ENCODE results near the gene SLC25A40.

The SLC25A40 gene

DNA sequence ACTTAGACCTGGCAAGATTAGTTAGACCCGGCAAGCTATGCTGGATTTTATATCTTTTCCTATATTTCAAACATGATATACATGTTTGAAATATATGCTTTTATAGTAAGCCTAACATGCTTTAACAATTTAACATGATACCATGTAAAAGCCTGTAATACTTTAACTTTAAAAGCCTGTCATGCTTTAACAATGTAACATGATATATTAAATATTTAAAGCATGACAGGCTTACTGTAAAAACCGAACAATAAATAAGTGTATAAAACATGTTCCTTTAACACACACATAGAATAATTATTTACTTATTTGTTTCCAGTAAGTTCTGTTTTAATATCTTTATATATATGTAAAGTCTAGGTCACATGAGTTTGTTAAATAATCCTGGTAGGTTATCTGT, 65.4 kb downstream of the SLC25A40 start:
- ATAC-seq: no peak
- TF ChIP-seq, protein P1, sequence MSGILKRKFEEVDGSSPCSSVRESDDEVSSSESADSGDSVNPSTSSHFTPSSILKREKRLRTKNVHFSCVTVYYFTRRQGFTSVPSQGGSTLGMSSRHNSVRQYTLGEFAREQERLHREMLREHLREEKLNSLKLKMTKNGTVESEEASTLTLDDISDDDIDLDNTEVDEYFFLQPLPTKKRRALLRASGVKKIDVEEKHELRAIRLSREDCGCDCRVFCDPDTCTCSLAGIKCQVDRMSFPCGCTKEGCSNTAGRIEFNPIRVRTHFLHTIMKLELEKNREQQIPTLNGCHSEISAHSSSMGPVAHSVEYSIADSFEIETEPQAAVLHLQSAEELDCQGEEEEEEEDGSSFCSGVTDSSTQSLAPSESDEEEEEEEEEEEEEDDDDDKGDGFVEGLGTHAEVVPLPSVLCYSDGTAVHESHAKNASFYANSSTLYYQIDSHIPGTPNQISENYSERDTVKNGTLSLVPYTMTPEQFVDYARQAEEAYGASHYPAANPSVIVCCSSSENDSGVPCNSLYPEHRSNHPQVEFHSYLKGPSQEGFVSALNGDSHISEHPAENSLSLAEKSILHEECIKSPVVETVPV (CRISPR knock-in tag; IDR thresholded peaks at IDR 0.05): no peak
- TF ChIP-seq TOX (CRISPR knock-in tag; IDR thresholded peaks at IDR 0.05; ENCODE audit: borderline replicate concordance) (no peak), CSDC2 (CRISPR knock-in tag; IDR thresholded peaks at IDR 0.05) (no peak), ZFP3 (CRISPR knock-in tag; IDR thresholded peaks at IDR 0.05) (no peak), ARNTL (CRISPR knock-in tag; IDR thresholded peaks at IDR 0.05; ENCODE audit: borderline replicate concordance, low read depth) (no peak), ZNF70 (CRISPR knock-in tag; IDR thresholded peaks at IDR 0.05) (no peak), ZNF8 (CRISPR knock-in tag; IDR thresholded peaks at IDR 0.05) (no peak), BACH2 (CRISPR knock-in tag; IDR thresholded peaks at IDR 0.05; ENCODE audit: borderline replicate concordance) (no peak), ZFP30 (CRISPR knock-in tag; IDR thresholded peaks at IDR 0.05) (no peak), RARB (CRISPR knock-in tag; IDR thresholded peaks at IDR 0.05) (no peak), SNAI2 (CRISPR knock-in tag; IDR thresholded peaks at IDR 0.05) (no peak), ESRRG (CRISPR knock-in tag; IDR thresholded peaks at IDR 0.05) (no peak), TCF4 (CRISPR knock-in tag; IDR thresholded peaks at IDR 0.05; ENCODE audit: borderline replicate concordance) (no peak)
- TF ChIP-seq, protein P2, sequence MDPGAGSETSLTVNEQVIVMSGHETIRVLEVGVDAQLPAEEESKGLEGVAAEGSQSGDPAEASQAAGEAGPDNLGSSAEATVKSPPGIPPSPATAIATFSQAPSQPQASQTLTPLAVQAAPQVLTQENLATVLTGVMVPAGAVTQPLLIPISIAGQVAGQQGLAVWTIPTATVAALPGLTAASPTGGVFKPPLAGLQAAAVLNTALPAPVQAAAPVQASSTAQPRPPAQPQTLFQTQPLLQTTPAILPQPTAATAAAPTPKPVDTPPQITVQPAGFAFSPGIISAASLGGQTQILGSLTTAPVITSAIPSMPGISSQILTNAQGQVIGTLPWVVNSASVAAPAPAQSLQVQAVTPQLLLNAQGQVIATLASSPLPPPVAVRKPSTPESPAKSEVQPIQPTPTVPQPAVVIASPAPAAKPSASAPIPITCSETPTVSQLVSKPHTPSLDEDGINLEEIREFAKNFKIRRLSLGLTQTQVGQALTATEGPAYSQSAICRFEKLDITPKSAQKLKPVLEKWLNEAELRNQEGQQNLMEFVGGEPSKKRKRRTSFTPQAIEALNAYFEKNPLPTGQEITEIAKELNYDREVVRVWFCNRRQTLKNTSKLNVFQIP (CRISPR knock-in tag; IDR thresholded peaks at IDR 0.05; ENCODE audit: borderline replicate concordance, low read depth): no peak
- TF ChIP-seq, protein P3, sequence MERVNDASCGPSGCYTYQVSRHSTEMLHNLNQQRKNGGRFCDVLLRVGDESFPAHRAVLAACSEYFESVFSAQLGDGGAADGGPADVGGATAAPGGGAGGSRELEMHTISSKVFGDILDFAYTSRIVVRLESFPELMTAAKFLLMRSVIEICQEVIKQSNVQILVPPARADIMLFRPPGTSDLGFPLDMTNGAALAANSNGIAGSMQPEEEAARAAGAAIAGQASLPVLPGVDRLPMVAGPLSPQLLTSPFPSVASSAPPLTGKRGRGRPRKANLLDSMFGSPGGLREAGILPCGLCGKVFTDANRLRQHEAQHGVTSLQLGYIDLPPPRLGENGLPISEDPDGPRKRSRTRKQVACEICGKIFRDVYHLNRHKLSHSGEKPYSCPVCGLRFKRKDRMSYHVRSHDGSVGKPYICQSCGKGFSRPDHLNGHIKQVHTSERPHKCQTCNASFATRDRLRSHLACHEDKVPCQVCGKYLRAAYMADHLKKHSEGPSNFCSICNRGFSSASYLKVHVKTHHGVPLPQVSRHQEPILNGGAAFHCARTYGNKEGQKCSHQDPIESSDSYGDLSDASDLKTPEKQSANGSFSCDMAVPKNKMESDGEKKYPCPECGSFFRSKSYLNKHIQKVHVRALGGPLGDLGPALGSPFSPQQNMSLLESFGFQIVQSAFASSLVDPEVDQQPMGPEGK (CRISPR knock-in tag; IDR thresholded peaks at IDR 0.05; ENCODE audit: borderline replicate concordance): no peak

DNA sequence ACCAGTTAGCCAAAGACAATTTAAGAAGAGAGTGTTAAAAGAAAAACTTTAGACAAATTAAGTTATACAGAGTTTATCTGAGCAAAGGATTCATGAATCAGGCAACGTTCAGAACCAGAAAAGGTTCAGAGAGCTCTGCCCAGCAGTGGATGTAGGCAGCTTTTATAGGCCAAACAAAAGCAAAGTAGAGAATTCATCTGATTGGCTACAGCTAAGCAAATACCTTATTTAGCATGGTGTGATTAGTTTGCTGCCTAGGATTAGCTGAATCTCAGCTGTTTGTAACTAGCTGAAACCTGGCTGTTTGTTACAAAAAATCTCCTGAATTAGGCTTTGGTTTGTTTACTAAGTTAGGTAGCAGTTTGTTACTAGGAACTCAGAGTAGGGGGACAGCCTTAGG, 66.0 kb downstream of the SLC25A40 start:
- no peak for ATAC-seq
- TF ChIP-seq, protein P3 (CRISPR knock-in tag; IDR thresholded peaks at IDR 0.05; ENCODE audit: borderline replicate concordance): no peak
- no peak for TF ChIP-seq CSDC2 (CRISPR knock-in tag; IDR thresholded peaks at IDR 0.05)
- TF ChIP-seq ARNTL (CRISPR knock-in tag; IDR thresholded peaks at IDR 0.05; ENCODE audit: borderline replicate concordance, low read depth): no peak
- TF ChIP-seq TOX (CRISPR knock-in tag; IDR thresholded peaks at IDR 0.05; ENCODE audit: borderline replicate concordance): no peak
- TF ChIP-seq, protein P2 (CRISPR knock-in tag; IDR thresholded peaks at IDR 0.05; ENCODE audit: borderline replicate concordance, low read depth): no peak
- TF ChIP-seq, protein P4, sequence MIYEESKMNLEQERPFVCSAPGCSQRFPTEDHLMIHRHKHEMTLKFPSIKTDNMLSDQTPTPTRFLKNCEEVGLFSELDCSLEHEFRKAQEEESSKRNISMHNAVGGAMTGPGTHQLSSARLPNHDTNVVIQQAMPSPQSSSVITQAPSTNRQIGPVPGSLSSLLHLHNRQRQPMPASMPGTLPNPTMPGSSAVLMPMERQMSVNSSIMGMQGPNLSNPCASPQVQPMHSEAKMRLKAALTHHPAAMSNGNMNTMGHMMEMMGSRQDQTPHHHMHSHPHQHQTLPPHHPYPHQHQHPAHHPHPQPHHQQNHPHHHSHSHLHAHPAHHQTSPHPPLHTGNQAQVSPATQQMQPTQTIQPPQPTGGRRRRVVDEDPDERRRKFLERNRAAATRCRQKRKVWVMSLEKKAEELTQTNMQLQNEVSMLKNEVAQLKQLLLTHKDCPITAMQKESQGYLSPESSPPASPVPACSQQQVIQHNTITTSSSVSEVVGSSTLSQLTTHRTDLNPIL (CRISPR knock-in tag; IDR thresholded peaks at IDR 0.05; ENCODE audit: low read depth): no peak
- TF ChIP-seq, protein P1 (CRISPR knock-in tag; IDR thresholded peaks at IDR 0.05): no peak
- TF ChIP-seq BACH2 (CRISPR knock-in tag; IDR thresholded peaks at IDR 0.05; ENCODE audit: borderline replicate concordance): no peak

DNA sequence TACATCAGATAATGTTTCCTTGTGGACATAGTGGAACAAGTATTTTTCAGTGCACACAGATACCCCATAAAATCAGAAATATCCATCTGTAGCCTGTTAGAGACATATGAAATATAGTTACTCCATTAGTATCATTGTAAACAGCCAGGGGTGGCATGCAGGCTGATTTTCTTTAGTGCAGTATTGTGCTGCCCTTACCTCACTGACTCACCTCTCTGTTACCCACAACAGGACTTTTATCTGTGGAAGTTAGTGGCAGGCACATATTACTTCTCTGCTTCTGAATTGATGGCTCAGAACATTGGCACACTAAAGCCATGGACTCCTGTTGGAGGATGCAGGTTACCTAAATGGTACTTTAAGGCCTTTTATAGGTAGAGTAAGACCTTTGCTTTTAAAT, 70.0 kb downstream of the SLC25A40 start:
- no peak for ATAC-seq
- no peak for TF ChIP-seq ARNTL (CRISPR knock-in tag; IDR thresholded peaks at IDR 0.05; ENCODE audit: borderline replicate concordance, low read depth)
- TF ChIP-seq ZNF8 (CRISPR knock-in tag; IDR thresholded peaks at IDR 0.05): no peak
- TF ChIP-seq ISL1 (CRISPR knock-in tag; IDR thresholded peaks at IDR 0.05): no peak

Data from SK-N-SH treated with all-trans-retinoic acid at 6 μM for 48 hours (cell line).